Body of pancreas (tissue), 4 donors: ENCODE results near the gene DGLUCY. TPM values are rescaled to one million over a fixed set of nuclear protein-coding genes. Genes with fewer than 3 reads are reported as not detected.
"Not testable (repeated sequence)": the region's sequence is repeated elsewhere in the genome, so short reads cannot be mapped to it uniquely, and the experiment has no call there.

Experiments
- ATAC-seq: fragments of 150-250 bp; one replicate; pipeline ENCODE4 v1.9.1; 2016
- DNase-seq, 4 donors: peaks; one replicate each; pipeline ENCODE4 v3.0.0-alpha.2; 2019
- H3K27ac ChIP-seq, 4 donors: fragments of 200-600 bp; sonication (generic); 1 replicate in 3 of 4; 2 replicates in 1 of 4; pipeline versions ENCODE4 v1.5.1 to v1.6.1; 2016 to 2019; ENCODE audit warnings: mild to moderate bottlenecking in 1 of 4, mixed read lengths in 1 of 4, moderate library complexity in 1 of 4
- H3K27me3 ChIP-seq, 2 donors: fragments of 200-600 bp; sonication (generic); one replicate each; pipeline ENCODE4 v1.6.0; 2016; ENCODE audit warnings: mild to moderate bottlenecking in 1 of 2
- H3K36me3 ChIP-seq, 2 donors: fragments of 200-600 bp; sonication (generic); replicated peaks in 1 of 2; 2 replicates each; pipeline ENCODE4 v1.5.1; 2016; ENCODE audit warnings: low read depth in 2 of 2; ENCODE audit not compliant: insufficient read depth in 1 of 2
- H3K4me1 ChIP-seq: fragments of 200-600 bp; sonication (generic); one replicate; pipeline ENCODE4 v1.6.0; 2016
- H3K4me3 ChIP-seq, 2 donors: fragments of 200-600 bp; sonication (generic); 1 replicate in 1 of 2; 2 replicates in 1 of 2; pipeline ENCODE4 v1.5.1; 2016 to 2019
- H3K9me3 ChIP-seq, 3 donors: fragments of 200-600 bp; sonication (generic); 1 replicate in 2 of 3; 2 replicates in 1 of 3; pipeline ENCODE4 v1.5.1; 2016
- CTCF ChIP-seq, 7 experiments: fragments of 450-650 bp in 4 of 7; fragments of 200-600 bp in 3 of 7; sonication (generic) in 3 of 7; IDR thresholded peaks; one replicate each; pipeline ENCODE4 v1.5.1; 2016 to 2019; ENCODE audit warnings: antibody characterized with exemption in 7 of 7
- POLR2A ChIP-seq, 3 donors: fragments of 450-650 bp; IDR thresholded peaks; one replicate each; pipeline ENCODE4 v1.6.1; 2016; ENCODE audit warnings: antibody characterized with exemption in 3 of 3, mild to moderate bottlenecking in 2 of 3
- WGBS, 2 donors: methylation state at CpG; one replicate each; pipeline ENCODE4 v1.1.5; 2017; 5-methylcytosine and 5-hydroxymethylcytosine counted together
- intact Hi-C: fragments of 100-400 bp; cut with DNase I; formaldehyde crosslinking; loops from one replicate; pipeline ENCODE4 v1.15.1; 2023
- total RNA-seq, 2 donors: library from RNA; depleted of rRNA; stranded (reverse); fragments of >200 nt; gene quantifications; one replicate each; pipeline ENCODE4 v1.1.0, GENCODE V29; 2016

Gene DGLUCY
- total RNA-seq, 2 donors from 2014 or later: 30.9 to 77.8 TPM

DNA sequence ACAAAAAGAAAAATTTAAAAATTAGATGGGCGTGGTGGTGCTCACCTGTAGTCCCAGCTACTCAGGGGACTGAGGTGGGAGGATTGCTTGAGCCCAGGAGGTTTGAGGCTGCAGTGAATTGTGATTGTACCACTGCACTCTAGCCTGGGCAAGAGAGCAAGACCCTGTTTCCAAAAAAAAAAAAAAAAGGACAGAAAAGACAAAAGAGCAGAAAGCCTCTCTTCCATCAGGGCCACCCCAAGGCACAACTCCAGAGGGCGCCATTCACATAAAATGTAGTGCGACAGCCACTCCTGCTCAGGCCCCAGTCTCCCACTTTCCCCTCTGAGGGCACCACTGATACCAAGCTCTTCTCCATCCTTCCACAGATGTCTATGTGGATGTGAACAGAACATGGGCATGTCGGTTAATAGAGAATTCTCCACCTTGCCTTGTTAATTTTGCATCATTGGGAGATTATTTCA, 41.8 kb downstream of the DGLUCY start:
- no peak overlapping the region for H3K4me3 ChIP-seq
- ATAC-seq (no peak), DNase-seq (no peak)
- 94 to 99% methylated on average over 4 of the region's 4 CpGs for WGBS, 2 donors
- no peaks in the 10 kb centered on the region for H3K27me3 ChIP-seq
- H3K27ac ChIP-seq: peak overlapping the region in 1 of 4 donors; percentile 8
- no peaks in the 10 kb centered on the region for H3K9me3 ChIP-seq
- peaks cover 54% of the 10 kb centered on the region for H3K4me1 ChIP-seq
- intact Hi-C loops: no loop called here
- peaks cover 0 to 4% of the 10 kb centered on the region in 2 donors for H3K36me3 ChIP-seq
- no peak for TF ChIP-seq POLR2A (IDR thresholded peaks at IDR 0.05)
- TF ChIP-seq CTCF (IDR thresholded peaks at IDR 0.05): no peak

- H3K27me3 ChIP-seq, H3K9me3 ChIP-seq, intact Hi-C loops, H3K4me3 ChIP-seq, ATAC-seq, DNase-seq, H3K27ac ChIP-seq, H3K36me3 ChIP-seq: not testable (repeated sequence)
- 83 to 92% methylated on average over 8 to 9 of the region's 9 CpGs for WGBS, 2 donors
- peaks cover 57% of the 10 kb centered on the region for H3K4me1 ChIP-seq
Observed at GRCh38 chr14:91156142-91156666, 42.3 kb downstream of the DGLUCY start.

GRCh38 chr14:91156877-91157276, 43.0 kb downstream of the DGLUCY start:
- H3K27ac ChIP-seq, DNase-seq, H3K27me3 ChIP-seq, intact Hi-C loops, H3K4me3 ChIP-seq, H3K36me3 ChIP-seq, H3K9me3 ChIP-seq, ATAC-seq: not testable (repeated sequence)
- H3K4me1 ChIP-seq: peaks cover 57% of the 10 kb centered on the region

DNA sequence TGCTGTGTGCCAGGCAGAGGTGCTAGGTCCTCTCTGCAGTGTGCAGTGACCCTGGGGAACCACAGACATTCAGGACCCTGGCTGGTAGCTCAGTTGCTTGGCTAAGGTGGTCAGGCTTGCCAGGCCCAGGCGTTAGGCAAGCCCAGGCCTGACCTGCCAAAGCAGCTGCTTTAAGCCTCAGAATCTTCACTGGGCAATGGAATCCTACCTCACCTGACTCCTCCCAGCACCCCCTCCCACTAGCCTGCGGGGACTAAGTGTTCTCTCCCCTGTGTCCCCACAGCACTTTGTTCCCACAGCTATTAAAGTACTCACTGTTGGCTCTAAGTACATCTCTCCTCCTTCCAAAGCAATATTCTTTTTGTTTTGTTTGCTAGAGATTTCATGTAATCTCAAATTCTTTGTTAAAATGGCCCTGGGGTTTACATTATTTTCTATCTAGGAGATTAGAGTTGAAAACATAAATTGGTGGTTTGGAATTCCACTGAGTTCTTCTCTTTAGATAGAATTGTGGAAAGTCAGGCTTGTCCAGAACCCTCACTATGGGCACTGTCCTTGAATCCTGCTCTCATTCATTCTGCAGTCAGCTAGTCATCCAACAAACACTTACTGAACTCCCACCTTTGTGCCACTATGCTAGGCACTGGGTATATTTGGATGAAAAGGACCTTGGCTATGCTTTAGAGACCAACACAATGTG, 44.4 kb downstream of the DGLUCY start:
- no peaks in the 10 kb centered on the region for H3K9me3 ChIP-seq
- peaks cover 0 to 10% of the 10 kb centered on the region in 2 donors for H3K36me3 ChIP-seq
- no peaks in the 10 kb centered on the region for H3K27me3 ChIP-seq
- DNase-seq (peak; percentile 72 to 85 (median 76)), ATAC-seq (peak; percentile 89)
- H3K4me1 ChIP-seq: peaks cover 61% of the 10 kb centered on the region
- H3K27ac ChIP-seq: peak overlapping the region; percentile 18 to 81 (median 58)
- no peak for TF ChIP-seq CTCF (IDR thresholded peaks at IDR 0.05)
- no peak for TF ChIP-seq POLR2A (IDR thresholded peaks at IDR 0.05)
- 54 to 73% methylated on average over 1 to 2 of the region's 2 CpGs for WGBS, 2 donors
- intact Hi-C loops: no loop called here
- no peak overlapping the region for H3K4me3 ChIP-seq

GRCh38 chr14:91159182-91159581, 45.3 kb downstream of the DGLUCY start:
- H3K27ac ChIP-seq: peak overlapping the region in 2 of 4 donors; percentile 72 to 81
- TF ChIP-seq POLR2A (IDR thresholded peaks at IDR 0.05) (no peak), CTCF (IDR thresholded peaks at IDR 0.05) (no peak)
- no peaks in the 10 kb centered on the region for H3K9me3 ChIP-seq
- WGBS, 2 donors: 93 to 94% methylated on average over 6 of the region's 6 CpGs
- peaks cover 71% of the 10 kb centered on the region for H3K4me1 ChIP-seq
- intact Hi-C loops: no loop called here
- H3K4me3 ChIP-seq: no peak overlapping the region
- ATAC-seq: no peak
- DNase-seq: no peak
- H3K27me3 ChIP-seq: no peaks in the 10 kb centered on the region
- peaks cover 0 to 10% of the 10 kb centered on the region in 2 donors for H3K36me3 ChIP-seq
